Mesodermal cell (in vitro differentiated cells): ENCODE measurements around the gene ADAMTS9.

Experiments
- H3K27ac ChIP-seq: 2 replicates; pipeline ENCODE4 v1.7.0; 2013; ENCODE audit warnings: mild to moderate bottlenecking, low read depth, low read length, moderate library complexity; ENCODE audit not compliant: severe bottlenecking
- H3K36me3 ChIP-seq: 2 replicates; pipeline ENCODE4 v1.7.1; 2013; ENCODE audit warnings: mild to moderate bottlenecking, low read length, moderate library complexity; ENCODE audit not compliant: control insufficient read depth, insufficient read depth
- H3K4me1 ChIP-seq: one replicate; pipeline ENCODE4 v1.7.1; 2013; ENCODE audit warnings: mild to moderate bottlenecking, low read length; ENCODE audit not compliant: insufficient read depth, control insufficient read depth, poor library complexity, severe bottlenecking
- H3K4me3 ChIP-seq: 2 replicates; pipeline ENCODE4 v1.7.0; 2013; ENCODE audit warnings: low read length, control low read depth, mild to moderate bottlenecking; ENCODE audit not compliant: insufficient read depth, poor library complexity, severe bottlenecking; ENCODE audit errors: extremely low read depth
- H3K9me3 ChIP-seq: 2 replicates; pipeline ENCODE4 v1.7.1; 2013; ENCODE audit warnings: mild to moderate bottlenecking, low read length, moderate library complexity; ENCODE audit not compliant: control insufficient read depth
- WGBS, 2 experiments: methylation state at CpG; one replicate each; pipeline ENCODE4 v1.1.5; 2013; ENCODE audit warnings: missing lambda C conversion rate in 2 of 2; ENCODE audit not compliant: insufficient coverage in 2 of 2; 5-methylcytosine and 5-hydroxymethylcytosine counted together

ADAMTS9 gene

DNA sequence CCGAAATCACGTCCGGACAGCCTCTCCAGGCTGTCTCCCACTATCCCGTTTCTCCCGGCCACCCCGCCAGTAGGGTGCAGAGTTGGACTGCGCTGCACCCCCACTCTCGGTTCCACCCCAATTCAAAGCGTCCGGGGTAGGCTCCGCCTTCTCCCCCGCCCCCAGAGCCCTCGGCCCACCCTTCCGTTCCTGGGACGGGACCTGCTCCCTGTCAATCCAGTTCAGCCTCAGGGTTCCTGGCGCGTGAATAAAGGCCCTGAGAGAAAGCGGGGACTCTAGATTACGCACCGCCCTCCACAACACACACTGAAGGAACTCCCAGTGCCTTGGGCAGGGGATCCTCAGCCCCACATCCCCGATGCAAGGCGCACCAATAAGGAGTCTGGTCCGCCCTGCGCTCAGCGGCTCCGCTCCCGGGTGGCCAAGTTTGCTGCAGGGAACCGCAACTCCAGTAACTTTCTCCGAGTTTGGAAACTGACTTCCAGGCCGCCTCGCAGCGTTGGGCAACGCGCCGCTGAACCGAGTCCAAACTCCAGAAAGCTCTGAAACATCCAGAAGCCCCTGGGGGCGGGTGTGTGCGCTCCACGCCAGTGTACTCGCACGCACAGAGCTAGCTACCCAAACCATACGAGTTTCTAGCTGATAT is 1.9 kb downstream of the ADAMTS9 start:
- WGBS, 2 experiments, result 0 to 1% methylated on average over 21 to 37 of the region's 42 CpGs
- H3K27ac ChIP-seq, result peak overlapping the region; percentile 94

GRCh38 chr3:64685331-64685799 is 2.4 kb downstream of the ADAMTS9 start:
- Histone ChIP-seq H3K36me3 (peaks cover 39% of the 10 kb centered on the region), H3K4me3 (peak overlapping the region; percentile 68), H3K27ac (peak overlapping the region; percentile 94), H3K4me1 (peaks cover 14% of the 10 kb centered on the region), H3K9me3 (no peaks in the 10 kb centered on the region)
- WGBS, 2 experiments, result 0 to 1% methylated on average over 24 to 32 of the region's 32 CpGs

More for the DNA sequence above, 1.9 kb downstream of the ADAMTS9 start:
- Histone ChIP-seq H3K36me3 (peaks cover 34% of the 10 kb centered on the region), H3K4me3 (peak overlapping the region; percentile 68), H3K9me3 (no peaks in the 10 kb centered on the region), H3K4me1 (peaks cover 14% of the 10 kb centered on the region)

DNA sequence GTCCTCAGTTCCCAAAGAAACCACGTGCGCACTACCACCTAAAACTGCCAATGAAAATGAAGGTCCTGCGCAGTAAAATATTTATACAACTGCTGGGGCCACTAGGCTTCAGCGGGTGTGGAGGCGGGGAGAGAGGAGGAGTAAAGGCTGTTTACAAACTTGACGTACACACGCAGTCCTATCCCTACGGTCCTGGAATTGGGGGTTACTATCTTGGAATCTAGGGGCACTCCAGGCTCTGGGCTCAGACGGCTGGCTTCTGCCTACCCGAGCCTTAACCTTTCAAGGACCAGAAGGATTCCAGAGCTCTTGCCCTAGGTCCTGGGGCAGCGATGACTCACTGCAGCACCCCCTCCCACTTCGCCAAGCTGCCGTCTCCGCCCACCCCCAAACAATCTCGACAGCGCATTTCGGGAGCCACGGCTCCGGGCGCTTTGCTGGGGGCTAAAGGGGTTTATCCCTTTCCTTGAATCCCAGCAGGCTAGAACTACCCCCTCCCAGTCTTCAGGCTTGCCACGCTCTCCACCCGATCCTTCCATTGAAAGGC is 3.0 kb downstream of the ADAMTS9 start:
- peaks cover 14% of the 10 kb centered on the region for H3K4me1 ChIP-seq
- H3K27ac ChIP-seq, result peak overlapping the region; percentile 94
- peak overlapping the region; percentile 68 for H3K4me3 ChIP-seq
- WGBS, 2 experiments, result 0 to 21% methylated on average over 3 to 11 of the region's 22 CpGs
- H3K36me3 ChIP-seq, result peaks cover 45% of the 10 kb centered on the region
- no peaks in the 10 kb centered on the region for H3K9me3 ChIP-seq

DNA sequence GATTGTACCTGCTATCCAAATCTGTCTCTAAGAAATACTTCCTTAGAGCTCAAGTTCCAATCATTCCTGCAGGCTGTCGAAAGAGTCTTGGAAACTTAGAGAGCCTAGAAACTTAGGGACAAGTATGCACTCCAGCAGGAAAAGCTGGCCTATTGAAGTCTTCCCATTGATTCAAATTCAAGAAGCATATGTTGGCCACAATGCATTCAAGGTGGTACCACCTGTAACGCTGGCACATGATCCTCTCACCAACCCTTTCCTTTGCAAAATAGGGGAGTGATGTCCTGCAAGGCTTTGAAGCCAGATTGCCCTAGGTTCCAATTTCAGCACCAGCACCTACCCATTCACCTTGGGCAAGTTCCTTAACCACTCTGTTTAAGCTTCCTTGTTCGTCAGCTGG is 6.0 kb downstream of the ADAMTS9 start:
- 32 to 82% methylated on average over 1 to 2 of the region's 3 CpGs for WGBS, 2 experiments
- no peak overlapping the region for H3K4me3 ChIP-seq
- no peaks in the 10 kb centered on the region for H3K9me3 ChIP-seq
- H3K4me1 ChIP-seq, result peaks cover 22% of the 10 kb centered on the region
- no peak overlapping the region for H3K27ac ChIP-seq
- H3K36me3 ChIP-seq, result peaks cover 73% of the 10 kb centered on the region

DNA sequence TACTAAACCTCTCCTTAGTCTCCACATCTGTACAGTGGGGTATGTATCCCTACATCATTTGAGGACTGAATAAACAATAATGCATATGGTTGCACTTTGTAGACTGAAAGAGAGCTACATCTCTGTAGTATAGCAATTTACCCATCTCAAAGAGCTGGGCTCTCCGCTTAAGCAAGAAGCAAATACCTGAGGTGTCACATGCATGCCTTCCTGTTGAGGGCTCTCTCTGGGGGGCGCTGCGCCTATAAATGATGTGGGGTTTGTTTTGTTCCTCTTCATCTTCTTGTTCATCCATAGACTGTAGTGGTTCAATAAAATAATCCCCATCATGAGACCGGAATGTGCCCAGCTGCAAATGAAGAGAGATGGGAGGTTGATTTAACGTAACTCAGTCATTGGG is 6.8 kb downstream of the ADAMTS9 start:
- peaks cover 26% of the 10 kb centered on the region for H3K4me1 ChIP-seq
- WGBS, 2 experiments, result 100% methylated on average over 1 of the region's 5 CpGs; no CpG with 5 or more reads in 1 of the 2 experiments
- H3K9me3 ChIP-seq, result no peaks in the 10 kb centered on the region
- H3K4me3 ChIP-seq, result no peak overlapping the region
- no peak overlapping the region for H3K27ac ChIP-seq
- H3K36me3 ChIP-seq, result peaks cover 81% of the 10 kb centered on the region

- H3K4me1 ChIP-seq, result peaks cover 26% of the 10 kb centered on the region
- 87 to 100% methylated on average over 4 of the region's 4 CpGs for WGBS, 2 experiments
- H3K9me3 ChIP-seq, result no peaks in the 10 kb centered on the region
- no peak overlapping the region for H3K4me3 ChIP-seq
- H3K27ac ChIP-seq, result no peak overlapping the region
- peaks cover 88% of the 10 kb centered on the region for H3K36me3 ChIP-seq
Measured at GRCh38 chr3:64680334-64680733, 7.5 kb downstream of the ADAMTS9 start.

- H3K4me3 ChIP-seq, result no peak overlapping the region
- H3K36me3 ChIP-seq, result peaks cover 85% of the 10 kb centered on the region
- WGBS, 2 experiments, result 57 to 71% methylated on average over 1 of the region's 2 CpGs
- H3K9me3 ChIP-seq, result no peaks in the 10 kb centered on the region
- H3K4me1 ChIP-seq, result peaks cover 27% of the 10 kb centered on the region
- no peak overlapping the region for H3K27ac ChIP-seq
Measured at GRCh38 chr3:64677961-64678716, 9.7 kb downstream of the ADAMTS9 start.

- H3K27ac ChIP-seq, result peak overlapping the region; percentile 43
- H3K4me1 ChIP-seq, result peaks cover 23% of the 10 kb centered on the region
- peaks cover 85% of the 10 kb centered on the region for H3K36me3 ChIP-seq
- WGBS, 2 experiments, result 56 to 57% methylated on average over 2 of the region's 2 CpGs
- H3K9me3 ChIP-seq, result no peaks in the 10 kb centered on the region
- no peak overlapping the region for H3K4me3 ChIP-seq
Measured at GRCh38 chr3:64676831-64677230, 11.0 kb downstream of the ADAMTS9 start.

DNA sequence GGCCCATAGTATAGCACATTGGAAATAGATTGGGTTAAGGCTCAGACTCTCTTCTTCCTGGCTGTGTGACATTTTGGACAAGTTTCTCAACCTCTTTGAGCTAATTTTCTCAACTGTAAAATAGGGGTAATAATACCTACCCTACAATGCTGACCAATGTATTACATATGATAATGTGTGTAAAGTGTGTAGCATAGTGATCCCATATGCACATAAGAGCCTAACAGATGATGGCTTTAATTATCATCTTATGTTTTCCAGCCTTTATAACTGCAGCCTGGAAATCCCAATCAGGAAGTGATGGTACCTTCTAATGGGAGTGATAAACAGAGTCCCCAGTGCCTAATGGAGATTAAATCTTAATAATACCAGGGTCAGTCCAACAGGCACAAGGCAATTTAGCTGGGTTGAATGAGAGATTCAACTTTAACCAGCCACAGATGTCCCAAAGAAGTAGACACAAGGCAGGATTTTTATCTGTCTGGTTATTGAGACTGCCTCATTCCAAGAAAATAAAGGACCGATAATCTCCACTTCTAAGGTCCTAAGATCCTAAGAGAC is 12.0 kb downstream of the ADAMTS9 start:
- WGBS, 2 experiments, result 83% methylated on average over 1 of the region's 1 CpG; no CpG with 5 or more reads in 1 of the 2 experiments
- Histone ChIP-seq H3K4me3 (no peak overlapping the region), H3K9me3 (no peaks in the 10 kb centered on the region), H3K27ac (peak overlapping the region; percentile 92), H3K36me3 (peaks cover 86% of the 10 kb centered on the region), H3K4me1 (peaks cover 22% of the 10 kb centered on the region)

DNA sequence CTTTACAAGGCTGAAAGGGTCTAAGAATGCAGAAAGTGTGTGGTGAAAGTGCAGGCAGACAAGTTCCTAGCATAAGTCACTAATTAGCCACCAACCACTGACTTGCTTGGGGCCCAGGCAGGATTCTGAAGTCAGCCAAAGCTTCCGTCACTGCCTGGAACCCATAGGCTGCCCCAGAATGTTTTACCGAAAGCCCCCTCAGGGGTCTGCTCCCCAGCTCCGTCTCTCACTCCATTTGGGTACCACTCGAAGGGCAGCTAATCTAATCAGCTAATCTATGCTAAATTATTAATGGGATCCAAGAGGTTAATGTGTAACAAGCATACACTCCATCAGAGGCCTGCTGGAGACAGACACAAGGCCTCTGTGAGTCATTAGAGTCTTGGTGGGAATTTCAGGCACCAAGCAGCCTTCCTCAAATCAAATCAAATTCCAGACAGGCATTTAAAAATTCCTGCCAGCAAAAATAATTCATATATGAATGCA is 13.2 kb downstream of the ADAMTS9 start:
- no peak overlapping the region for H3K4me3 ChIP-seq
- 51 to 60% methylated on average over 1 to 2 of the region's 4 CpGs for WGBS, 2 experiments
- peaks cover 22% of the 10 kb centered on the region for H3K4me1 ChIP-seq
- H3K27ac ChIP-seq, result peak overlapping the region; percentile 92
- H3K9me3 ChIP-seq, result no peaks in the 10 kb centered on the region
- peaks cover 85% of the 10 kb centered on the region for H3K36me3 ChIP-seq
